NCI-H446 treated with DMSO at 0.1 percent for 48 hours (cell line): ENCODE results near the gene LRRC36.

Source experiments
- DNase-seq: peaks from one replicate; lab custom pipeline; 2025; lab: John Stamatoyannopoulos, UW

LRRC36 gene

GRCh38 chr16:67391424-67392300 lies 65.0 kb downstream of the LRRC36 start:
- no peak for DNase-seq

GRCh38 chr16:67392301-67393059 lies 65.9 kb downstream of the LRRC36 start:
- DNase-seq: no peak

- DNase-seq: no peak
Measured at GRCh38 chr16:67393111-67393787, 66.6 kb downstream of the LRRC36 start, which contains the start of gene TPPP3. Gene TPPP3 (minus strand): TSS chr16:67393498. CDS start chr16:67391111, 2,387 bp downstream.

GRCh38 chr16:67393788-67394154 lies 67.2 kb downstream of the LRRC36 start:
- no peak for DNase-seq

- DNase-seq: no peak
Measured at GRCh38 chr16:67394155-67395104, 67.8 kb downstream of the LRRC36 start.

GRCh38 chr16:67395105-67395457 lies 68.5 kb downstream of the LRRC36 start:
- DNase-seq: no peak

GRCh38 chr16:67395458-67396158 lies 69.0 kb downstream of the LRRC36 start:
- no peak for DNase-seq

- DNase-seq: no peak
Measured at GRCh38 chr16:67396159-67397035, 69.8 kb downstream of the LRRC36 start.

GRCh38 chr16:67397036-67397801 lies 70.6 kb downstream of the LRRC36 start:
- DNase-seq: no peak

GRCh38 chr16:67397812-67398545 lies 71.4 kb downstream of the LRRC36 start:
- DNase-seq: no peak

GRCh38 chr16:67398546-67399217 lies 72.1 kb downstream of the LRRC36 start:
- DNase-seq: no peak

GRCh38 chr16:67399218-67399733 lies 72.7 kb downstream of the LRRC36 start:
- no peak for DNase-seq

- DNase-seq: no peak
Measured at GRCh38 chr16:67399749-67400704, 73.4 kb downstream of the LRRC36 start.

- no peak for DNase-seq
Measured at GRCh38 chr16:67400901-67401300, 74.3 kb downstream of the LRRC36 start.

- DNase-seq: no peak
Measured at GRCh38 chr16:67403976-67404555, 77.5 kb downstream of the LRRC36 start.

GRCh38 chr16:67404740-67405226 lies 78.2 kb downstream of the LRRC36 start:
- no peak for DNase-seq
